ENCODE results near the gene DLGAP1. TPM values are rescaled to one million over a fixed set of nuclear protein-coding genes. Genes with fewer than 3 reads are reported as not detected.
"Not testable (repeated sequence)": the region's sequence is repeated elsewhere in the genome, so short reads cannot be mapped to it uniquely, and the experiment has no call there.

The DLGAP1 gene
- total RNA-seq, 1 experiment from 2014 or later: 0.07 TPM

- H3K36me3 ChIP-seq (ENCODE audit: control insufficient read depth, insufficient read depth, low read length): peaks cover 1% of the 10 kb centered on the region
- TF ChIP-seq CTCF (IDR thresholded peaks at IDR 0.05; ENCODE audit: insufficient read depth in 1 of 2, low read depth in 1 of 2, low read length in 1 of 2, severe bottlenecking in 1 of 2, unreplicated experiment in 1 of 2): no peak
- no peak overlapping the region for H3K4me3 ChIP-seq (ENCODE audit: low read depth, low read length)
- H3K4me3 Mint-ChIP-seq (ENCODE audit: unreplicated experiment): no peak overlapping the region
- BruUV-seq (replicated peaks): no TSS peak
- no peaks in the 10 kb centered on the region for H3K27me3 ChIP-seq (replicated peaks; ENCODE audit: control insufficient read depth, insufficient read depth, low read length)
- peak; percentile 42 to 56 for DNase-seq
- H3K4me1 ChIP-seq: peaks cover 34% of the 10 kb centered on the region
- no peaks in the 10 kb centered on the region for H3K27me3 Mint-ChIP-seq (ENCODE audit: insufficient read depth, unreplicated experiment)
- ChIA-PET POLR2A (interaction anchor here (0.6 to 2.7 kb wide), 4 partner anchors 11 to 58 kb away, joined by 3 to 19 read pairs (median 10); no protein-coding TSS in a partner anchor), CTCF (interaction anchor here (2.0 kb wide), 1 partner anchor 13 kb away, joined by 5 read pairs; no protein-coding TSS in a partner anchor)
- no peaks in the 10 kb centered on the region for H3K9me3 ChIP-seq
- H3K27ac Mint-ChIP-seq (ENCODE audit: unreplicated experiment): no peak overlapping the region
- peaks cover 23% of the 10 kb centered on the region for H3K36me3 Mint-ChIP-seq (ENCODE audit: insufficient read depth, unreplicated experiment)
- H3K9me3 Mint-ChIP-seq (ENCODE audit: unreplicated experiment): no peaks in the 10 kb centered on the region
- peaks cover 22% of the 10 kb centered on the region for H3K4me1 Mint-ChIP-seq (ENCODE audit: low read depth, unreplicated experiment)
- intact Hi-C loops (cut with micrococcal nuclease; ENCODE audit: unreplicated experiment): no loop called here
Measured at GRCh38 chr18:3607309-3608098, 847.6 kb downstream of the DLGAP1 start.

GRCh38 chr18:3606863-3607262 is 848.2 kb downstream of the DLGAP1 start:
- BruUV-seq (replicated peaks); H3K4me3 Mint-ChIP-seq (ENCODE audit: unreplicated experiment): not testable (repeated sequence)

GRCh38 chr18:3605954-3606443 is 849.1 kb downstream of the DLGAP1 start:
- no peaks in the 10 kb centered on the region for H3K27me3 ChIP-seq (replicated peaks; ENCODE audit: control insufficient read depth, insufficient read depth, low read length)
- H3K4me3 Mint-ChIP-seq (ENCODE audit: unreplicated experiment): no peak overlapping the region
- H3K4me3 ChIP-seq (ENCODE audit: low read depth, low read length): peak overlapping the region; percentile 50
- TF ChIP-seq CTCF (IDR thresholded peaks at IDR 0.05; ENCODE audit: insufficient read depth in 1 of 2, low read depth in 1 of 2, low read length in 1 of 2, severe bottlenecking in 1 of 2, unreplicated experiment in 1 of 2): no peak
- DNase-seq: peak in 1 of 2 experiments; percentile 40
- H3K27ac Mint-ChIP-seq (ENCODE audit: unreplicated experiment): no peak overlapping the region
- no peaks in the 10 kb centered on the region for H3K9me3 ChIP-seq
- no peaks in the 10 kb centered on the region for H3K9me3 Mint-ChIP-seq (ENCODE audit: unreplicated experiment)
- BruUV-seq (replicated peaks): no TSS peak
- intact Hi-C loops (cut with micrococcal nuclease; ENCODE audit: unreplicated experiment): no loop called here
- peaks cover 15% of the 10 kb centered on the region for H3K36me3 Mint-ChIP-seq (ENCODE audit: insufficient read depth, unreplicated experiment)
- peaks cover 1% of the 10 kb centered on the region for H3K36me3 ChIP-seq (ENCODE audit: control insufficient read depth, insufficient read depth, low read length)
- H3K27me3 Mint-ChIP-seq (ENCODE audit: insufficient read depth, unreplicated experiment): no peaks in the 10 kb centered on the region
- ChIA-PET POLR2A (interaction anchor here (0.6 to 2.7 kb wide), 10 partner anchors 12 to 554 kb away, joined by 3 to 20 read pairs (median 4); no protein-coding TSS in a partner anchor), CTCF (interaction anchor here (1.0 kb wide), 1 partner anchor 58 kb away, joined by 4 read pairs; no protein-coding TSS in a partner anchor)
- H3K4me1 Mint-ChIP-seq (ENCODE audit: low read depth, unreplicated experiment): peaks cover 15% of the 10 kb centered on the region
- peaks cover 35% of the 10 kb centered on the region for H3K4me1 ChIP-seq

More at GRCh38 chr18:3606863-3607262, 848.2 kb downstream of the DLGAP1 start:
- H3K27me3 ChIP-seq (replicated peaks; ENCODE audit: control insufficient read depth, insufficient read depth, low read length); intact Hi-C loops (cut with micrococcal nuclease; ENCODE audit: unreplicated experiment); H3K9me3 ChIP-seq; H3K4me3 ChIP-seq (ENCODE audit: low read depth, low read length); H3K36me3 ChIP-seq (ENCODE audit: control insufficient read depth, insufficient read depth, low read length); H3K27ac Mint-ChIP-seq (ENCODE audit: unreplicated experiment); DNase-seq; H3K27me3 Mint-ChIP-seq (ENCODE audit: insufficient read depth, unreplicated experiment); H3K9me3 Mint-ChIP-seq (ENCODE audit: unreplicated experiment): not testable (repeated sequence)
- H3K36me3 Mint-ChIP-seq (ENCODE audit: insufficient read depth, unreplicated experiment): peaks cover 23% of the 10 kb centered on the region
- peaks cover 36% of the 10 kb centered on the region for H3K4me1 ChIP-seq
- ChIA-PET POLR2A (interaction anchor here (0.6 to 2.7 kb wide), 5 partner anchors 11 to 140 kb away, joined by 3 to 19 read pairs (median 4); no protein-coding TSS in a partner anchor), CTCF (interaction anchor here (0.5 to 2.0 kb wide), 2 partner anchors 12 to 13 kb away, joined by 5 to 6 read pairs; no protein-coding TSS in a partner anchor)
- peaks cover 22% of the 10 kb centered on the region for H3K4me1 Mint-ChIP-seq (ENCODE audit: low read depth, unreplicated experiment)

Measured in Caco-2 (cell line).